ENCODE data around the gene TMSB10.

- no peak for TF ChIP-seq CTCF (conservative IDR thresholded peaks at IDR 0.05; ENCODE audit: low read length)
- no peak for TF ChIP-seq EZH2phosphoT487 (IDR thresholded peaks at IDR 0.05; ENCODE audit: borderline replicate concordance, low read depth, low read length)
These were observed 21.0 kb upstream of the TMSB10 start for GRCh38 chr2:84884449-84884848.
